DMS 273 (cell line): ENCODE results near the gene TTLL8.
"Not testable (repeated sequence)": the region's sequence is repeated elsewhere in the genome, so short reads cannot be mapped to it uniquely, and the experiment has no call there.

Source experiments
- DNase-seq: peaks from one replicate; lab custom pipeline; 2025; ENCODE audit not compliant: unreplicated experiment; lab: John Stamatoyannopoulos, UW

Gene TTLL8

GRCh38 chr22:50058061-50058905 lies at the start of gene TTLL8:
Gene TTLL8, minus strand, starts transcription at chr22:50058298.
- DNase-seq, result peak; percentile 19

- DNase-seq, result no peak
Measured at GRCh38 chr22:50107529-50107928, 49.4 kb upstream of the TTLL8 start.

GRCh38 chr22:50105208-50106100 lies 47.4 kb upstream of the TTLL8 start:
- no peak for DNase-seq

- DNase-seq, result no peak
Measured at GRCh38 chr22:50104141-50104544, 46.0 kb upstream of the TTLL8 start.

GRCh38 chr22:50102946-50103345 lies 44.8 kb upstream of the TTLL8 start:
- peak; percentile 13 for DNase-seq

GRCh38 chr22:50101870-50102565 lies 43.9 kb upstream of the TTLL8 start:
- no peak for DNase-seq

GRCh38 chr22:50098052-50098451 lies 40.0 kb upstream of the TTLL8 start:
- DNase-seq, result no peak

- no peak for DNase-seq
Measured at GRCh38 chr22:50092342-50092741, 34.2 kb upstream of the TTLL8 start.

GRCh38 chr22:50091092-50091768 lies 33.1 kb upstream of the TTLL8 start:
- DNase-seq, result no peak

GRCh38 chr22:50090412-50090714 lies 32.3 kb upstream of the TTLL8 start:
- no peak for DNase-seq

- DNase-seq, result no peak
Measured at GRCh38 chr22:50089682-50090411, 31.7 kb upstream of the TTLL8 start, which contains the start of gene MOV10L1. Gene MOV10L1, plus strand, starts transcription at chr22:50090006. Its CDS starts 83 bp downstream, at chr22:50090089.

- DNase-seq, result no peak
Measured at GRCh38 chr22:50089231-50089630, 31.1 kb upstream of the TTLL8 start.

- DNase-seq, result no peak
Measured at GRCh38 chr22:50088096-50088495, 30.0 kb upstream of the TTLL8 start.

- DNase-seq, result no peak
Measured at GRCh38 chr22:50087646-50088045, 29.5 kb upstream of the TTLL8 start.

GRCh38 chr22:50086975-50087374 lies 28.9 kb upstream of the TTLL8 start:
- not testable (repeated sequence) for DNase-seq

- no peak for DNase-seq
Measured at GRCh38 chr22:50086526-50086925, 28.4 kb upstream of the TTLL8 start.

- DNase-seq, result no peak
Measured at GRCh38 chr22:50085211-50085972, 27.3 kb upstream of the TTLL8 start, which contains the start of gene MLC1. Gene MLC1, minus strand, starts transcription at chr22:50085426. Its CDS starts 524 bp downstream, at chr22:50084902.

- no peak for DNase-seq
Measured at GRCh38 chr22:50084614-50085021, 26.5 kb upstream of the TTLL8 start.

GRCh38 chr22:50084080-50084477 lies 26.0 kb upstream of the TTLL8 start:
- DNase-seq, result no peak
